Measurements from ENCODE around the gene COL8A2. TPM values are rescaled to one million over a fixed set of nuclear protein-coding genes. Genes with fewer than 3 reads are reported as not detected.

COL8A2 gene
- total and polyA plus RNA-seq, 2 experiments from 2014 or later = 0.05 to 0.57 TPM

GRCh38 chr1:36144413-36144812, 19.4 kb upstream of the COL8A2 start:
- Histone ChIP-seq H3K27me3 (no peaks in the 10 kb centered on the region), H3K36me3 (no peaks in the 10 kb centered on the region), H3K4me1 (ENCODE audit: low read depth) (no peaks in the 10 kb centered on the region), H3K9me3 (ENCODE audit: low read depth) (no peaks in the 10 kb centered on the region), H3K4me3 (no peak overlapping the region), H3K27ac (no peak overlapping the region)
- TF ChIP-seq CTCF (IDR thresholded peaks at IDR 0.05; ENCODE audit: low read depth, low read length) = no peak
- no peak for DNase-seq (ENCODE audit: low read depth in 1 of 2, low spot score in 1 of 2)

GRCh38 chr1:36143424-36143823, 18.4 kb upstream of the COL8A2 start:
- no peak for DNase-seq (ENCODE audit: low read depth in 1 of 2, low spot score in 1 of 2)
- no peak overlapping the region for H3K27ac ChIP-seq
- peaks cover 4% of the 10 kb centered on the region for H3K36me3 ChIP-seq
- no peaks in the 10 kb centered on the region for H3K27me3 ChIP-seq
- H3K4me3 ChIP-seq = no peak overlapping the region
- no peaks in the 10 kb centered on the region for H3K4me1 ChIP-seq (ENCODE audit: low read depth)
- no peaks in the 10 kb centered on the region for H3K9me3 ChIP-seq (ENCODE audit: low read depth)
- no peak for TF ChIP-seq CTCF (IDR thresholded peaks at IDR 0.05; ENCODE audit: low read depth, low read length)

- H3K36me3 ChIP-seq = peaks cover 11% of the 10 kb centered on the region
- H3K4me1 ChIP-seq (ENCODE audit: low read depth) = no peaks in the 10 kb centered on the region
- H3K27ac ChIP-seq = no peak overlapping the region
- no peak overlapping the region for H3K4me3 ChIP-seq
- H3K27me3 ChIP-seq = no peaks in the 10 kb centered on the region
- no peak for DNase-seq (ENCODE audit: low read depth in 1 of 2, low spot score in 1 of 2)
- TF ChIP-seq CTCF (IDR thresholded peaks at IDR 0.05; ENCODE audit: low read depth, low read length) = no peak
- no peaks in the 10 kb centered on the region for H3K9me3 ChIP-seq (ENCODE audit: low read depth)
These were observed 17.1 kb upstream of the COL8A2 start for GRCh38 chr1:36142121-36142520.

- H3K4me3 ChIP-seq = no peak overlapping the region
- peaks cover 14% of the 10 kb centered on the region for H3K36me3 ChIP-seq
These were observed 14.5 kb upstream of the COL8A2 start for GRCh38 chr1:36139521-36139920.

GRCh38 chr1:36137776-36138175, 12.8 kb upstream of the COL8A2 start:
- no peaks in the 10 kb centered on the region for H3K27me3 ChIP-seq
- TF ChIP-seq CTCF (IDR thresholded peaks at IDR 0.05; ENCODE audit: low read depth, low read length) = no peak
- no peak overlapping the region for H3K4me3 ChIP-seq
- no peak for DNase-seq (ENCODE audit: low read depth in 1 of 2, low spot score in 1 of 2)
- no peaks in the 10 kb centered on the region for H3K4me1 ChIP-seq (ENCODE audit: low read depth)
- H3K36me3 ChIP-seq = peaks cover 14% of the 10 kb centered on the region
- H3K27ac ChIP-seq = no peak overlapping the region
- H3K9me3 ChIP-seq (ENCODE audit: low read depth) = no peaks in the 10 kb centered on the region

More at GRCh38 chr1:36139521-36139920, 14.5 kb upstream of the COL8A2 start:
- DNase-seq (ENCODE audit: low read depth in 1 of 2, low spot score in 1 of 2) = no peak
- Histone ChIP-seq H3K4me1 (ENCODE audit: low read depth) (no peaks in the 10 kb centered on the region), H3K27me3 (no peaks in the 10 kb centered on the region), H3K9me3 (ENCODE audit: low read depth) (no peaks in the 10 kb centered on the region), H3K27ac (no peak overlapping the region)
- TF ChIP-seq CTCF (IDR thresholded peaks at IDR 0.05; ENCODE audit: low read depth, low read length) = no peak

- no peaks in the 10 kb centered on the region for H3K27me3 ChIP-seq
- peaks cover 14% of the 10 kb centered on the region for H3K36me3 ChIP-seq
- no peaks in the 10 kb centered on the region for H3K9me3 ChIP-seq (ENCODE audit: low read depth)
- peak in 1 of 2 donors; percentile 19 for DNase-seq (ENCODE audit: low read depth in 1 of 2, low spot score in 1 of 2)
- H3K27ac ChIP-seq = no peak overlapping the region
- no peak overlapping the region for H3K4me3 ChIP-seq
- H3K4me1 ChIP-seq (ENCODE audit: low read depth) = no peaks in the 10 kb centered on the region
- no peak for TF ChIP-seq CTCF (IDR thresholded peaks at IDR 0.05; ENCODE audit: low read depth, low read length)
These were observed 12.2 kb upstream of the COL8A2 start for GRCh38 chr1:36137226-36137625.

Data from cardiac muscle cell (in vitro differentiated cells and primary cell).